ENCODE results near the gene ITPKB. TPM values are rescaled to one million over a fixed set of nuclear protein-coding genes. Genes with fewer than 3 reads are reported as not detected.

Gene ITPKB
- polyA plus RNA-seq, 1 experiment, result 2.8 TPM

DNA sequence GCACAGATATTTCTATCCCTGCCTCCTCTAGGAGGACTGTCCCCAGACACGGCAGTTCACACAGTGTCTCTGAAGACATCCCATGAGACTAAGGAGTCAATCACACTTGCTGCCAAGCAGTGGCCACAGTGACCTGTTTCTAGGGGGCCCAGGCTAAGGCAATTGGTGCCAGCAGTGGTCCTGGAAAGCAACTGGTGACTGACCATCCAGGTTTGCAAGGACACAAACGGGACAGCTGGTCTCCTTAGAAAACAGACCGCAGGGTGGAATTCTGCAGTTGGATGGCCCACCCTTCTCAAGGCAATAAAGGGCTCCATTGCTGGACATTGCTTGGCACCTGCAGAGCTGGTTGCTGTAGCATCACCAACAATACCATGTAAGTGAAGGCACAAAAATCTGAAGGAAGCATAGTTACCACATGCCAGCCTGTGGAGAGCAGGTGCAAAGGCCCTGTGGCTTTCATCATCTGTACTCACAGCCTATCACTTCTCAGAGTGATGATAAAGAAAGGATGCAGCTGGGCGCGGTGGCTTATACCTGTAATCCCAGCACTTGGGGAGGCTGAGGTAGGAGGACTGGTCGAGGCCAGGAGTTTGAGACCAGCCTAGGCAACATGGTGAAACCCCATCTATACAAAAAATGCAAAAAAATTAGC is 109.1 kb downstream of the ITPKB start:
- Histone ChIP-seq H3K9me3 (ENCODE audit: control insufficient read depth, insufficient read depth, low read length) (no peaks in the 10 kb centered on the region; the same call in 1 of the 2 replicates), H3K27me3 (ENCODE audit: control insufficient read depth, insufficient read depth, low read length) (peaks cover 9% of the 10 kb centered on the region), H3K4me3 (ENCODE audit: low read depth, low read length) (no peak overlapping the region), H3K27ac (ENCODE audit: low read depth, low read length) (no peak overlapping the region)
- POLR2A ChIA-PET, result no interaction called here
- TF ChIP-seq, protein P1, sequence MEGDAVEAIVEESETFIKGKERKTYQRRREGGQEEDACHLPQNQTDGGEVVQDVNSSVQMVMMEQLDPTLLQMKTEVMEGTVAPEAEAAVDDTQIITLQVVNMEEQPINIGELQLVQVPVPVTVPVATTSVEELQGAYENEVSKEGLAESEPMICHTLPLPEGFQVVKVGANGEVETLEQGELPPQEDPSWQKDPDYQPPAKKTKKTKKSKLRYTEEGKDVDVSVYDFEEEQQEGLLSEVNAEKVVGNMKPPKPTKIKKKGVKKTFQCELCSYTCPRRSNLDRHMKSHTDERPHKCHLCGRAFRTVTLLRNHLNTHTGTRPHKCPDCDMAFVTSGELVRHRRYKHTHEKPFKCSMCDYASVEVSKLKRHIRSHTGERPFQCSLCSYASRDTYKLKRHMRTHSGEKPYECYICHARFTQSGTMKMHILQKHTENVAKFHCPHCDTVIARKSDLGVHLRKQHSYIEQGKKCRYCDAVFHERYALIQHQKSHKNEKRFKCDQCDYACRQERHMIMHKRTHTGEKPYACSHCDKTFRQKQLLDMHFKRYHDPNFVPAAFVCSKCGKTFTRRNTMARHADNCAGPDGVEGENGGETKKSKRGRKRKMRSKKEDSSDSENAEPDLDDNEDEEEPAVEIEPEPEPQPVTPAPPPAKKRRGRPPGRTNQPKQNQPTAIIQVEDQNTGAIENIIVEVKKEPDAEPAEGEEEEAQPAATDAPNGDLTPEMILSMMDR (IDR thresholded peaks at IDR 0.05; ENCODE audit: low read depth, low read length), result no peak
- CTCF ChIA-PET, result interaction anchor here (9.2 kb wide), 1 partner anchor 196 kb away, joined by 138 read pairs; no protein-coding TSS in a partner anchor
- no peak for DNase-seq (ENCODE audit: low read depth, low spot score)

DNA sequence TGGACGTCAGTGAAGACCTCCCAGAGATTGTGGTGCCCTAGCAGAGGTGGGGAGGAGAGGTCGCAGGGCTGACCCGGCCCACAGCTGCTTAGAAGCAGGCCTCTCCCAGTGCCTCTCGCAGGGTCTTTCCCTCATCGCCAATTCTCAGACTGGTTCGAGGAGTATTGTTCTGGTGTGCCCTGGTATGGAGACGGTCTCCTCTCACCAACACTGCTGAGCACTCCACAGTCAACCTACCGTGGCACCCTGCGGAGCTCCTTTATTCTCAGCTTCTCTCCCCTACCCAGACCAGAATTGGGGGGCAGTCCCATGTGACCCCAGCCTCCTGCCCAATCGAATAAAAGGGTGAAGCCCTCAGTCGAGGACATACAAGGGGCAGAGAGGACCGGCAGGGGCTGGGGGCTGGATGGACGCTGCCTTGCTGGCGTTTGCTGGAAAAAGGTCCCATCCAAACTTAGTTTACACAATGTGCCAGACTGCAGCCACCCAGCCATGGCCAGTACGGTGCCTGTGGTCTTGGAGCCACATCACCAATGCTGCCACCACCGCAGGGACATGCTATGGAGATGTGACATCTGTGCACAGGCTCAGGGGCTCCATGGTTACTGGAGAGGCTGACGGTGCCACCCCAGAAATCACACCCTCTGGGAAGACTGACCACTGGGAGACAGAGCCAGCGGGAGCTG is 109.7 kb downstream of the ITPKB start:
- Histone ChIP-seq H3K4me3 (ENCODE audit: low read depth, low read length) (no peak overlapping the region), H3K9me3 (ENCODE audit: control insufficient read depth, insufficient read depth, low read length) (no peaks in the 10 kb centered on the region), H3K27me3 (ENCODE audit: control insufficient read depth, insufficient read depth, low read length) (peaks cover 9% of the 10 kb centered on the region), H3K27ac (ENCODE audit: low read depth, low read length) (no peak overlapping the region)
- TF ChIP-seq, protein P1 (IDR thresholded peaks at IDR 0.05; ENCODE audit: low read depth, low read length), result no peak
- CTCF ChIA-PET, result interaction anchor here (3.6 kb wide), 1 partner anchor 199 kb away, joined by 53 read pairs; no protein-coding TSS in a partner anchor
- POLR2A ChIA-PET, result no interaction called here
- no peak for DNase-seq (ENCODE audit: low read depth, low spot score)

DNA sequence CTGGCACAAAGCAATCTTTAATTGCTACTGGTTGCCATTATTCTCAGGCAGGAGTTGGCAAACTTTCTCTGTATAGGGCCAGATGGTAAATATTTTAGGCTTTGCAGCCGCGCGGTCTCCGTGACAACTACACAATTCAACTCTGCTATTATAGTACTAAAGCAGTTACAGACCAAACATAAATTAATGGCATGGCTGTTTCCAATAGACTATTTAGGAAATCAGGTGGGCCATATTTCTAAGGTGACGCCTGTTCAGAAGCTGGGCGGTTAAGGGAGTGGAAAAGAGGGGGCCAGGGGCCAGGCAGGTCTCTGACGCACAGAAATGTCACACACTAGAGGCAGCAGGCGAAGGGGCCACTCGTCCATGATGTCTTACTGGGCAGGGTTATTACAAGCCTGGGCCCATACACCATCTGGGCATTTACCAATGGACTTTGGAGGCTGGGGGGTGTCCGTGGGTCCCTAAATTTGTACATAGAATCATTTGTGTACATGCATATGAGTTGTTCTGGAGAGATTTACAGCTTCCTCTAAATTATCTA is 110.4 kb downstream of the ITPKB start:
- ChIA-PET POLR2A (no interaction called here), CTCF (interaction anchor here (0.6 to 3.6 kb wide), 2 partner anchors 37 to 200 kb away, joined by 3 to 53 read pairs; no protein-coding TSS in a partner anchor)

DNA sequence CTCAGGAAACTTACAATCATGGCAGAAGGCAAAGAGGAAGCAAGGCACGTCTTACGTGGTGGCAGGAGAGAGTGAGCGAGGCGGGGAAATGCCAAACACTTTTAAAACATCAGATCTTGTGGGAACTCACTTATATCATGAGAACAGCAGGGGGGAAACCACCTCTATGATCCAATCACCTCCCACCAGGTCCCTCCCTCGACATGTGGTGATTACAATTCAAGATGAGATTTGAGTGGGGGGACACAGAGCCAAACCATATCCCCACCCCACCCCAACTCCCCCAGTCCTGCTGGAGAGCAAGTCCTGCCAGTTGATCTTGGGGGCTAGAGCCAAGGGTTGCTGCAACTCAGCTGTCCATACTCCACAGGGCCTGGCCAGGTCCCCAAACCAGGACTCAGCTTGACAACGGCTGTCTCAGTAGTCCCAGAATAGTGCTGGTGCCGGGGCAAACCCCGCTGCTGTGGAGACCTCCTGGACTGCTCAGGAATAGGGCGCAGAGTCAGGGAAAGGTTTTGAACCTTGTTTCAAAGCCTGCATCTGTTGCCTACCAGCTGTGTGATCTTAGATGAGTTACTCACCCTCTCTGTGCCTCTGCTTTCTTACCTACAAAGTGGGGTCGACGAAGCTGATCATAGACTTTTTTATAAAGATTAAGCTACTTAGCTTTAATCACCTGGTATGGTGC is 111.0 kb downstream of the ITPKB start:
- ChIA-PET POLR2A (no interaction called here), CTCF (interaction anchor here (0.6 to 3.6 kb wide), 2 partner anchors 38 to 200 kb away, joined by 3 to 53 read pairs; no protein-coding TSS in a partner anchor)
- Histone ChIP-seq H3K9me3 (ENCODE audit: control insufficient read depth, insufficient read depth, low read length) (no peaks in the 10 kb centered on the region), H3K27me3 (ENCODE audit: control insufficient read depth, insufficient read depth, low read length) (peaks cover 9% of the 10 kb centered on the region), H3K4me3 (ENCODE audit: low read depth, low read length) (no peak overlapping the region), H3K27ac (ENCODE audit: low read depth, low read length) (no peak overlapping the region)
- TF ChIP-seq, protein P1 (IDR thresholded peaks at IDR 0.05; ENCODE audit: low read depth, low read length), result no peak
- DNase-seq (ENCODE audit: low read depth, low spot score), result no peak

More for the DNA sequence above, 110.4 kb downstream of the ITPKB start:
- Histone ChIP-seq H3K27ac (ENCODE audit: low read depth, low read length) (no peak overlapping the region), H3K4me3 (ENCODE audit: low read depth, low read length) (no peak overlapping the region), H3K27me3 (ENCODE audit: control insufficient read depth, insufficient read depth, low read length) (peaks cover 9% of the 10 kb centered on the region), H3K9me3 (ENCODE audit: control insufficient read depth, insufficient read depth, low read length) (no peaks in the 10 kb centered on the region)
- TF ChIP-seq, protein P1 (IDR thresholded peaks at IDR 0.05; ENCODE audit: low read depth, low read length), result no peak
- DNase-seq (ENCODE audit: low read depth, low spot score), result no peak
